CD4-positive, CD25-positive, alpha-beta regulatory T cell (primary cell): Measurements from ENCODE around the gene SF3A1. TPM values are rescaled to one million over a fixed set of nuclear protein-coding genes. Genes with fewer than 3 reads are reported as not detected.

Experiments used
- ATAC-seq, 2 donors: fragments of 150-1000 bp; cut with Tn5 transposase; one replicate each; pipeline ENCODE4 v1.10.0; 2021; ENCODE audit warnings: low read depth in 2 of 2, moderate number of reproducible peaks in 2 of 2, moderate library complexity in 1 of 2
- DNase-seq, 3 donors: peaks; one replicate each; pipeline versions ENCODE4 v3.0.0 to v3.0.0-alpha.2; 2012 to 2022; ENCODE audit warnings: mixed read lengths in 1 of 3
- H3K27ac ChIP-seq: one replicate; pipeline ENCODE4 v1.7.0; 2013; ENCODE audit warnings: mild to moderate bottlenecking, low read length; ENCODE audit not compliant: insufficient read depth, poor library complexity, severe bottlenecking
- H3K27me3 ChIP-seq: one replicate; pipeline ENCODE4 v1.7.0; 2013; ENCODE audit warnings: low read length; ENCODE audit not compliant: control insufficient read depth, insufficient read depth
- H3K36me3 ChIP-seq: one replicate; pipeline ENCODE4 v1.7.0; 2013; ENCODE audit warnings: mild to moderate bottlenecking, low read length, moderate library complexity; ENCODE audit not compliant: control insufficient read depth, insufficient read depth
- H3K4me1 ChIP-seq: 2 replicates; pipeline ENCODE4 v1.7.0; 2013; ENCODE audit warnings: mild to moderate bottlenecking, low read length; ENCODE audit not compliant: insufficient read depth, control insufficient read depth, poor library complexity, severe bottlenecking
- H3K4me3 ChIP-seq: one replicate; pipeline ENCODE4 v1.7.0; 2013; ENCODE audit warnings: low read depth, mild to moderate bottlenecking, low read length, moderate library complexity
- H3K9me3 ChIP-seq, 2 experiments: 1 replicate in 1 of 2; 2 replicates in 1 of 2; pipeline ENCODE4 v1.7.0; 2013; ENCODE audit warnings: low read length in 2 of 2, mild to moderate bottlenecking in 1 of 2, moderate library complexity in 1 of 2; ENCODE audit not compliant: control insufficient read depth in 2 of 2
- H3K27ac Mint-ChIP-seq, 3 donors: one replicate each; pipeline ENCODE4 v1.8.0; 2020 to 2022; ENCODE audit warnings: mild to moderate bottlenecking in 3 of 3, mixed read lengths in 3 of 3, moderate library complexity in 2 of 3
- H3K27me3 Mint-ChIP-seq: one replicate; pipeline ENCODE4 v1.8.0; 2022; ENCODE audit warnings: mild to moderate bottlenecking, mixed read lengths
- H3K36me3 Mint-ChIP-seq: one replicate; pipeline ENCODE4 v1.8.0; 2020; ENCODE audit warnings: mixed read lengths
- H3K4me1 Mint-ChIP-seq, 4 donors: one replicate each; pipeline ENCODE4 v1.8.0; 2020 to 2022; ENCODE audit warnings: mixed read lengths in 4 of 4, mild to moderate bottlenecking in 1 of 4
- H3K4me3 Mint-ChIP-seq, 4 donors: one replicate each; pipeline ENCODE4 v1.8.0; 2020 to 2022; ENCODE audit warnings: mild to moderate bottlenecking in 4 of 4, mixed read lengths in 4 of 4, moderate library complexity in 3 of 4
- H3K9me3 Mint-ChIP-seq, 7 donors: one replicate each; pipeline ENCODE4 v1.8.0; 2020 to 2022; ENCODE audit warnings: mixed read lengths in 7 of 7, mild to moderate bottlenecking in 3 of 7, moderate library complexity in 2 of 7
- polyA plus RNA-seq, 4 donors: library from polyadenylated mRNA; unstranded; fragments of 300-500 nt; fragmentation: Illumina TruSeq; gene quantifications; one replicate each; pipeline ENCODE4 v1.2.3, GENCODE V29; 2021
- total RNA-seq: library from RNA; stranded (reverse); gene quantifications from one replicate; pipeline ENCODE4 v1.2.3, GENCODE V29; 2022

SF3A1 gene
- total and polyA plus RNA-seq, 5 donors from 2014 or later: 66.6 to 389 (median 77.9) TPM

DNA sequence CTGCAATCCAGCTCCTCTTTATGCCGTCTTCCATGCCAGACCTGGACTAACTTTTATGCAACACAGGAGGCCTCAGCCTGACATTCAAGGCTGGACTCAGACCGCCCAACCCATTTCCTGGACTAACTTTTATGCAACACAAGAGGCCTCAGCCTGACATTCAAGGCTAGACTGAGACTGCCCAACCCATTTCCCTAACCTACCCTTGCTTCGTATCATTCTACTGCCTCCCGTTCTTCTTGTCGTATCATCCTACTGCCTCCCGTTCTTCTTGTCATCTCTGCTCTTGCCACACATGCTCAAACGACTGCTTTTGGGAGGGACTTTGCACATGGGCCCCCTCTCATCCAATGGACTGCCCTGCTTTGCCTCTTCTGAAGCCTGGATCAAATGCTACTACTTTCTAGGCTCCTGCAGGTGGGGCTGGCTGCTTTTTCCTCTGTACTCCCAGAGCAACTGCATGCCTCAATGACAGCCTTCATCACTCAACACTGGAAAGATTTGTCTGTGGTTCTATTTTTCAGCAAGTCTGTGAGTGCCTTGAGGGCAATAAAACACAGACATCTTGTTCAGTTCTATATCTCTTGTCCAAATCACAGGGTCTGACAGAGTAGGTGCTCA is 37.8 kb downstream of the SF3A1 start:
- Mint-ChIP-seq H3K27ac (peak overlapping the region; percentile 81 to 92 (median 84)), H3K36me3 (peaks cover 48% of the 10 kb centered on the region), H3K27me3 (no peaks in the 10 kb centered on the region), H3K9me3 (no peaks in the 10 kb centered on the region), H3K4me1 (peaks cover 23 to 97% (median 78%) of the 10 kb centered on the region in 4 donors), H3K4me3 (peak overlapping the region; percentile 54 to 75 (median 70))
- H3K9me3 ChIP-seq: no peaks in the 10 kb centered on the region
- H3K27ac ChIP-seq: peak overlapping the region; percentile 25
- H3K36me3 ChIP-seq: peaks cover 28% of the 10 kb centered on the region
- ATAC-seq (no peak), DNase-seq (no peak)
- H3K27me3 ChIP-seq: no peaks in the 10 kb centered on the region
- H3K4me1 ChIP-seq: peaks cover 99% of the 10 kb centered on the region
- no peak overlapping the region for H3K4me3 ChIP-seq

DNA sequence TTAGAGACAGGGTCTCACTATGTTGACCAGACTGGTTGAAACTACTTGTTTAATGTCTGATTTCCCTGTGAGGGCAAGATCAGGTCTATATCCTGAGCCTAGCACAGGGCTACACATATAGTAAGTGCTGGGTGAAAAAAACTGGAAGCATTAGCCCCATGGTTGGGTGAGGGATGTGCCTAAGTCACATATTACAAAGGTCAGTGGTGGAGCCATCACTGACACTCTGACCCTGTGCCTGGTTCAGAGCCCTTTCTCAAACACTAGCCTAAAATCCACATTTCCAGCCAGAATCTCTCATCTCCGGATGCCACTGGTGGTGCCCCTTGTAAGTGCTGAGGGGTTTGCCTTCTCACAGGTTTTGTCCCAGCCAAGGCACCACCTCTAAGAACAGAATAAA is 38.9 kb downstream of the SF3A1 start:
- Mint-ChIP-seq H3K27me3 (no peaks in the 10 kb centered on the region), H3K4me3 (peak overlapping the region in 3 of 4 donors; percentile 60 to 75 (median 71)), H3K4me1 (peaks cover 24 to 96% (median 77%) of the 10 kb centered on the region in 4 donors), H3K36me3 (peaks cover 45% of the 10 kb centered on the region), H3K9me3 (peaks cover 0 to under 1% (median 0%) of the 10 kb centered on the region in 7 donors), H3K27ac (peak overlapping the region; percentile 81 to 92 (median 89))
- Histone ChIP-seq H3K4me1 (peaks cover 99% of the 10 kb centered on the region), H3K9me3 (no peaks in the 10 kb centered on the region), H3K4me3 (no peak overlapping the region), H3K27me3 (no peaks in the 10 kb centered on the region), H3K36me3 (peaks cover 24% of the 10 kb centered on the region), H3K27ac (no peak overlapping the region)
- no peak for ATAC-seq
- no peak for DNase-seq

DNA sequence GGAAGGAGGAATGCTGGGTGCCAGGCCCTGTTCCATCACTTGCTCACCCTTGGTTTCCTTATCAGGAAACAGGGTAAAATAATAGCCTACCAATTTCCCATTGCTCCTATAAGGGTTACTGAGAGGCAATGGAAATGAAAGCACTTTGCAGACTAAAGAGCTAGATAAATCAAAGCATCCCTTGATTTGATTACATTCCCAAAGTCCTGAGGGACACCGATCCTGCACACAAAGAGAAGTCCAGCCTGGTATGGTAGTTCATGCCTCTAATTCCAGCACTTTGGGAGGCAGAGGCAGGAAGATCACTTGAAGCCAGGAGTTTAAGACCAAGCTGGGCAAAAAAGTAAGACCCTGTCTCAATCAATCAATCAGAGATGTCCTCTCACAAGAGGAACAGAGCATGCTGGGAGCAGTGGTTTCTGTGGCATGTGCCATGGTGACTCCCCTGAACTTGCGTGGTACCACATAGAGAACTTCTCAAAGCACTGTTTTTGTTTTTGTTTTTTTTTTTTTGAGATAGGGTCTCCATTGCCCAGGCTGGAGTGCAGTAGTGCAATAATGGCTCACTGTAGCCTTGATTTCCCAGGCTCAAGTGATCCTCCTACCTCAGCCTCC is 40.6 kb downstream of the SF3A1 start:
- H3K27me3 ChIP-seq: no peaks in the 10 kb centered on the region
- H3K27ac Mint-ChIP-seq: peak overlapping the region; percentile 81 to 97 (median 92)
- H3K4me1 ChIP-seq: peaks cover 99% of the 10 kb centered on the region
- DNase-seq (no peak), ATAC-seq (no peak)
- no peaks in the 10 kb centered on the region for H3K9me3 ChIP-seq
- H3K27ac ChIP-seq: peak overlapping the region; percentile 59
- peaks cover 0 to 2% (median 0%) of the 10 kb centered on the region in 7 donors for H3K9me3 Mint-ChIP-seq
- H3K27me3 Mint-ChIP-seq: no peaks in the 10 kb centered on the region
- H3K36me3 Mint-ChIP-seq: peaks cover 48% of the 10 kb centered on the region
- peak overlapping the region; percentile 50 to 74 (median 54) for H3K4me3 Mint-ChIP-seq
- H3K4me3 ChIP-seq: peak overlapping the region; percentile 2
- peaks cover 19% of the 10 kb centered on the region for H3K36me3 ChIP-seq
- peaks cover 28 to 97% (median 87%) of the 10 kb centered on the region in 4 donors for H3K4me1 Mint-ChIP-seq

DNA sequence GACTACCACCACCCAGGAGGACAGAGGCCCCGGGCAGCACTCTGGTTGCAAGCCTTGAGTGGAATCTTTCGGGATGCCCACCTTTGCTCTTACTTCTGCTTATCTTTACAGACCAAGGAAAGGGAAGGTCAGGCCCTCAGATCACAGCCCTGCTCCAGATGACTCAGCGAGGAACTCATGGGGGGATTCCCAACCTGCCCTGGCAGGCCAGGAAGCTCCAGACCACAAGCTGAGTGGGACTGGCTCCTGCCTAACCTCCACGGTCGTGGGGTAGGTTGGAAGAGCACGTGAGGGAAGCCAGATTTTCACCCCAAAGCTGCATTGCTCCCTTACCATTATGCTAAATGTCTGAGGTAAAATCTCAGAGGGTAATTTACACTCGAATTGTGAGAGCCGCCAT is 41.8 kb downstream of the SF3A1 start:
- Mint-ChIP-seq H3K4me3 (peak overlapping the region; percentile 24 to 74 (median 64)), H3K9me3 (peaks cover 0 to 2% (median 0%) of the 10 kb centered on the region in 7 donors), H3K27ac (peak overlapping the region; percentile 81 to 97 (median 92)), H3K4me1 (peaks cover 30 to 97% (median 88%) of the 10 kb centered on the region in 4 donors), H3K27me3 (no peaks in the 10 kb centered on the region), H3K36me3 (peaks cover 51% of the 10 kb centered on the region)
- peak in 1 of 3 donors; percentile 53 for DNase-seq
- Histone ChIP-seq H3K36me3 (peaks cover 9% of the 10 kb centered on the region), H3K27me3 (no peaks in the 10 kb centered on the region), H3K27ac (peak overlapping the region; percentile 59), H3K4me1 (peaks cover 99% of the 10 kb centered on the region), H3K9me3 (no peaks in the 10 kb centered on the region), H3K4me3 (no peak overlapping the region)
- peak in 1 of 2 donors; percentile 37 for ATAC-seq

DNA sequence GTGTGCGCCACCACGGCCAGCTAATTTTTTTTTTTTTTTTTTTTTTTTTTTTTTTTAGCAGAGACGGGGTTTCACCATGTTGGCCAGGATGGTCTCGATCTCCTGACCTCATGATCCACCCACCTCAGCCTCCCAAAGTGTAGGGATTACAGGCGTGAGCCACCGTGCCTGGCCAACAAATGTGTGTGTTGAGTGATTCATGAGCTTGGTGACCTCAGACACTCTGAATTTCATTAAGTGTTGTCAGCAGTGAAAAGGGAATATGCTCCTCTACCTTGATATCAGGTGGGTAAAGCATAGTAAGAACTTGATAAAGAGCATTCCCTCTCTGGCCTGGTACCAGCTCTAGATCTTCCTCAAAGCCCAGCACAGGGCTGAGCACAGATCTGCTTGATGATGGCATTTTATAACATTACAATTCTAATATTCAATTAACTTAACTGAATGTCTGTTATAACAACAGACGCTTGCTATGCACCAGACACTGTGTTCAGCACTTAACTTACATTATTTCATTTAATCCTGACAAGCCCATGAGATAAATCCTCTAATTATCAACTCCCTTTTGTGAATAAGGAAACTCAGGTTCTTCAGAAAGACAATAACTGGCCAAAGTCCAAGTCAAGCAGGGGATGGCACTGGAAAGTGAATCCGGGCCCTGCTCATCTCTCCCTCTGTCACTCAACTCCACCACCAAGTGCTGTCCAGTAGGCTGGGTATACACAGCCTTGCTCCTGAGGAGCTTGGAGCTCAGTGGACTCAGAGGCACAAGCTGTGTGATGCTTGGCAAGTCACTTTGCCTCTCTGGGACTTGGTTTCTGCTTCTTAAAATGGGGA is 42.9 kb downstream of the SF3A1 start:
- ATAC-seq (no peak), DNase-seq (no peak)
- Histone ChIP-seq H3K9me3 (no peaks in the 10 kb centered on the region), H3K4me3 (peak overlapping the region; percentile 33), H3K27ac (peak overlapping the region; percentile 59), H3K36me3 (peaks cover 1% of the 10 kb centered on the region), H3K4me1 (peaks cover 99% of the 10 kb centered on the region), H3K27me3 (no peaks in the 10 kb centered on the region)
- Mint-ChIP-seq H3K4me1 (peaks cover 29 to 97% (median 81%) of the 10 kb centered on the region in 4 donors), H3K9me3 (peaks cover 0 to 2% (median 0%) of the 10 kb centered on the region in 7 donors), H3K36me3 (peaks cover 47% of the 10 kb centered on the region), H3K4me3 (peak overlapping the region; percentile 22 to 74 (median 56)), H3K27ac (peak overlapping the region; percentile 57 to 92 (median 81)), H3K27me3 (no peaks in the 10 kb centered on the region)

DNA sequence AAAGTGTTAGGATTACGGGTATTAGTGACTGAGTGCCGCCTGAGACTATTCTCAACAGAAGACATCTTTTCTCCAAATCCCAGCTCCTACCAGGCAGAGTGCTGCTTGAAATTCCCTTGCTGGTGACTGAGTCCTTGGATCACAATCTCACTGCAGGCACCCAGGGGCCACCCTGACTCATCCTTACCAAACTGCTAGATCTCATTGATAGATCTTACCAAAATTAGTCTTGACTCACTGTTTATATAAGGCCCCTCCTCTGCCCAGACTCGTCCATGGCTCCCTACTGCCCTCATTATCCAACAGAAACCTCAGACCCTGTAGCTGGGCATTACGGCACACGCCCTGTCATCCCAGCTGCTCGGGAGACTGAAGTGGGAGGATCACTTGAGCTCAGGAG is 44.6 kb downstream of the SF3A1 start:
- H3K9me3 ChIP-seq: no peaks in the 10 kb centered on the region
- peaks cover 37% of the 10 kb centered on the region for H3K36me3 Mint-ChIP-seq
- no peaks in the 10 kb centered on the region for H3K27me3 Mint-ChIP-seq
- H3K4me1 ChIP-seq: peaks cover 100% of the 10 kb centered on the region
- peak overlapping the region; percentile 80 for H3K27ac ChIP-seq
- no peaks in the 10 kb centered on the region for H3K27me3 ChIP-seq
- peaks cover 0 to 2% (median 0%) of the 10 kb centered on the region in 7 donors for H3K9me3 Mint-ChIP-seq
- ATAC-seq (no peak), DNase-seq (no peak)
- H3K4me3 ChIP-seq: peak overlapping the region; percentile 52
- H3K4me3 Mint-ChIP-seq: peak overlapping the region; percentile 21 to 78 (median 70)
- H3K27ac Mint-ChIP-seq: peak overlapping the region; percentile 84 to 99 (median 90)
- peaks cover 32 to 97% (median 78%) of the 10 kb centered on the region in 4 donors for H3K4me1 Mint-ChIP-seq
- H3K36me3 ChIP-seq: no peaks in the 10 kb centered on the region
